Stimulated activated naive CD8-positive, alpha-beta T cell treated with anti-CD3 and anti-CD28 coated beads, Interleukin-15, Interleukin-2, amounts not matched to agents 100 ng/mL and 50 ng/mL, for 24 hours (primary cell): ENCODE measurements around the gene EPHA2.

Experiments
- H3K27ac Mint-ChIP-seq: one replicate; pipeline ENCODE4 v1.8.0; 2021; ENCODE audit warnings: mild to moderate bottlenecking, mixed read lengths
- H3K27me3 Mint-ChIP-seq: one replicate; pipeline ENCODE4 v1.8.0; 2021; ENCODE audit warnings: mixed read lengths
- H3K36me3 Mint-ChIP-seq: one replicate; pipeline ENCODE4 v1.8.0; 2021; ENCODE audit warnings: low read depth, mixed read lengths
- H3K4me1 Mint-ChIP-seq: one replicate; pipeline ENCODE4 v1.8.0; 2021; ENCODE audit warnings: low read depth, mixed read lengths
- H3K4me3 Mint-ChIP-seq: one replicate; pipeline ENCODE4 v1.8.0; 2021; ENCODE audit warnings: mild to moderate bottlenecking, mixed read lengths
- H3K9me3 Mint-ChIP-seq: one replicate; pipeline ENCODE4 v1.8.0; 2021; ENCODE audit warnings: mixed read lengths

Gene EPHA2

GRCh38 chr1:16129921-16130543 lies 25.8 kb downstream of the EPHA2 start:
- H3K36me3 Mint-ChIP-seq, result no peaks in the 10 kb centered on the region
- H3K27ac Mint-ChIP-seq, result no peak overlapping the region
- no peak overlapping the region for H3K4me3 Mint-ChIP-seq
- H3K4me1 Mint-ChIP-seq, result no peaks in the 10 kb centered on the region
- no peaks in the 10 kb centered on the region for H3K27me3 Mint-ChIP-seq
- no peaks in the 10 kb centered on the region for H3K9me3 Mint-ChIP-seq

- Mint-ChIP-seq H3K27me3 (no peaks in the 10 kb centered on the region), H3K27ac (no peak overlapping the region), H3K9me3 (no peaks in the 10 kb centered on the region), H3K4me3 (no peak overlapping the region), H3K4me1 (peaks cover 2% of the 10 kb centered on the region), H3K36me3 (no peaks in the 10 kb centered on the region)
Measured at GRCh38 chr1:16129316-16129715, 26.6 kb downstream of the EPHA2 start.

GRCh38 chr1:16128338-16128741 lies 27.5 kb downstream of the EPHA2 start:
- Mint-ChIP-seq H3K27me3 (no peaks in the 10 kb centered on the region), H3K4me1 (peaks cover 6% of the 10 kb centered on the region), H3K36me3 (no peaks in the 10 kb centered on the region), H3K4me3 (no peak overlapping the region), H3K9me3 (no peaks in the 10 kb centered on the region), H3K27ac (no peak overlapping the region)

GRCh38 chr1:16127676-16128337 lies 28.1 kb downstream of the EPHA2 start:
- no peaks in the 10 kb centered on the region for H3K36me3 Mint-ChIP-seq
- H3K9me3 Mint-ChIP-seq, result no peaks in the 10 kb centered on the region
- H3K27ac Mint-ChIP-seq, result no peak overlapping the region
- H3K27me3 Mint-ChIP-seq, result peaks cover 3% of the 10 kb centered on the region
- H3K4me3 Mint-ChIP-seq, result no peak overlapping the region
- H3K4me1 Mint-ChIP-seq, result peaks cover 11% of the 10 kb centered on the region

- Mint-ChIP-seq H3K27me3 (peaks cover 3% of the 10 kb centered on the region), H3K27ac (no peak overlapping the region), H3K4me1 (peaks cover 14% of the 10 kb centered on the region), H3K9me3 (no peaks in the 10 kb centered on the region), H3K4me3 (no peak overlapping the region), H3K36me3 (no peaks in the 10 kb centered on the region)
Measured at GRCh38 chr1:16126743-16127515, 28.9 kb downstream of the EPHA2 start.

GRCh38 chr1:16126160-16126559 lies 29.7 kb downstream of the EPHA2 start:
- Mint-ChIP-seq H3K27me3 (peaks cover 3% of the 10 kb centered on the region), H3K36me3 (no peaks in the 10 kb centered on the region), H3K4me1 (peaks cover 14% of the 10 kb centered on the region), H3K27ac (no peak overlapping the region), H3K4me3 (no peak overlapping the region), H3K9me3 (no peaks in the 10 kb centered on the region)

- H3K27ac Mint-ChIP-seq, result no peak overlapping the region
- no peaks in the 10 kb centered on the region for H3K36me3 Mint-ChIP-seq
- peaks cover 14% of the 10 kb centered on the region for H3K4me1 Mint-ChIP-seq
- no peak overlapping the region for H3K4me3 Mint-ChIP-seq
- H3K27me3 Mint-ChIP-seq, result peaks cover 3% of the 10 kb centered on the region
- no peaks in the 10 kb centered on the region for H3K9me3 Mint-ChIP-seq
Measured at GRCh38 chr1:16125483-16125882, 30.4 kb downstream of the EPHA2 start.

GRCh38 chr1:16125088-16125470 lies 30.8 kb downstream of the EPHA2 start:
- H3K4me3 Mint-ChIP-seq, result no peak overlapping the region
- peaks cover 3% of the 10 kb centered on the region for H3K27me3 Mint-ChIP-seq
- H3K27ac Mint-ChIP-seq, result no peak overlapping the region
- H3K36me3 Mint-ChIP-seq, result no peaks in the 10 kb centered on the region
- H3K9me3 Mint-ChIP-seq, result no peaks in the 10 kb centered on the region
- H3K4me1 Mint-ChIP-seq, result peaks cover 14% of the 10 kb centered on the region

GRCh38 chr1:16124377-16125087 lies 31.3 kb downstream of the EPHA2 start:
- H3K4me1 Mint-ChIP-seq, result peaks cover 14% of the 10 kb centered on the region
- H3K27me3 Mint-ChIP-seq, result peaks cover 3% of the 10 kb centered on the region
- no peak overlapping the region for H3K27ac Mint-ChIP-seq
- H3K9me3 Mint-ChIP-seq, result no peaks in the 10 kb centered on the region
- H3K4me3 Mint-ChIP-seq, result no peak overlapping the region
- H3K36me3 Mint-ChIP-seq, result no peaks in the 10 kb centered on the region

GRCh38 chr1:16122916-16123315 lies 33.0 kb downstream of the EPHA2 start:
- no peaks in the 10 kb centered on the region for H3K36me3 Mint-ChIP-seq
- H3K4me1 Mint-ChIP-seq, result peaks cover 14% of the 10 kb centered on the region
- H3K27ac Mint-ChIP-seq, result peak overlapping the region; percentile 32
- no peaks in the 10 kb centered on the region for H3K9me3 Mint-ChIP-seq
- no peak overlapping the region for H3K4me3 Mint-ChIP-seq
- peaks cover 3% of the 10 kb centered on the region for H3K27me3 Mint-ChIP-seq

- Mint-ChIP-seq H3K27ac (no peak overlapping the region), H3K9me3 (no peaks in the 10 kb centered on the region), H3K4me1 (peaks cover 14% of the 10 kb centered on the region), H3K4me3 (no peak overlapping the region), H3K27me3 (peaks cover 3% of the 10 kb centered on the region), H3K36me3 (no peaks in the 10 kb centered on the region)
Measured at GRCh38 chr1:16122350-16122881, 33.5 kb downstream of the EPHA2 start.

GRCh38 chr1:16120940-16121410 lies 34.9 kb downstream of the EPHA2 start:
- H3K9me3 Mint-ChIP-seq, result no peaks in the 10 kb centered on the region
- peaks cover 14% of the 10 kb centered on the region for H3K4me1 Mint-ChIP-seq
- H3K27me3 Mint-ChIP-seq, result peaks cover 3% of the 10 kb centered on the region
- no peaks in the 10 kb centered on the region for H3K36me3 Mint-ChIP-seq
- H3K4me3 Mint-ChIP-seq, result no peak overlapping the region
- no peak overlapping the region for H3K27ac Mint-ChIP-seq

GRCh38 chr1:16120407-16120806 lies 35.5 kb downstream of the EPHA2 start:
- peaks cover 14% of the 10 kb centered on the region for H3K4me1 Mint-ChIP-seq
- no peaks in the 10 kb centered on the region for H3K9me3 Mint-ChIP-seq

GRCh38 chr1:16119926-16120325 lies 35.9 kb downstream of the EPHA2 start:
- no peaks in the 10 kb centered on the region for H3K9me3 Mint-ChIP-seq
- peaks cover 14% of the 10 kb centered on the region for H3K4me1 Mint-ChIP-seq
- H3K27ac Mint-ChIP-seq, result no peak overlapping the region
- H3K4me3 Mint-ChIP-seq, result no peak overlapping the region
- H3K27me3 Mint-ChIP-seq, result peaks cover 3% of the 10 kb centered on the region
- H3K36me3 Mint-ChIP-seq, result no peaks in the 10 kb centered on the region

More at GRCh38 chr1:16120407-16120806, 35.5 kb downstream of the EPHA2 start:
- no peaks in the 10 kb centered on the region for H3K36me3 Mint-ChIP-seq
- H3K27ac Mint-ChIP-seq, result no peak overlapping the region
- H3K27me3 Mint-ChIP-seq, result peaks cover 3% of the 10 kb centered on the region
- no peak overlapping the region for H3K4me3 Mint-ChIP-seq
